GM12874 (cell line): ENCODE results near the gene RSU1.

Experiments
- TF ChIP-seq, protein P1 (sequence below): IDR thresholded peaks from 2 replicates; pipeline ENCODE4 v1.5.1; 2011; ENCODE audit warnings: low read depth, mild to moderate bottlenecking, control low read depth, low read length, moderate library complexity; ENCODE audit not compliant: insufficient read depth

The RSU1 gene

DNA sequence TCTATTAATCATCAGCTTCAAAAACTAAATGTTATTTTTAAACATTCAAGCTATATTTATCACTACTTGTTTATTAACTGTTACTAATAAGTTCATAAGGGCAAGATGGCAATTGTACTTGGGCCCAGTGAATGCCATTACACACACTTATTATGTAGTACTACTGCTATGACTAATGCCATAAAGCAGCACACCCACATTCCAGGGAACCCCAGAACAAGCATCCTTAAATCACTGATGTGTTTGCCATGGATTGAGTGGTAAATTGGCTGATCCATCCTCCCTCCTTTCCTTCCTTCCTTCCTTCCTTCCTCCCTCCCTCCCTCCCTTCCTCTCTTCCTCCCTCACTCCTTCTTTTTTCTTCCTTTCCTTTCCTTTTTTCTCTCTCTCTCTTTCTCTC is 37.4 kb upstream of the RSU1 start:
- TF ChIP-seq, protein P1, sequence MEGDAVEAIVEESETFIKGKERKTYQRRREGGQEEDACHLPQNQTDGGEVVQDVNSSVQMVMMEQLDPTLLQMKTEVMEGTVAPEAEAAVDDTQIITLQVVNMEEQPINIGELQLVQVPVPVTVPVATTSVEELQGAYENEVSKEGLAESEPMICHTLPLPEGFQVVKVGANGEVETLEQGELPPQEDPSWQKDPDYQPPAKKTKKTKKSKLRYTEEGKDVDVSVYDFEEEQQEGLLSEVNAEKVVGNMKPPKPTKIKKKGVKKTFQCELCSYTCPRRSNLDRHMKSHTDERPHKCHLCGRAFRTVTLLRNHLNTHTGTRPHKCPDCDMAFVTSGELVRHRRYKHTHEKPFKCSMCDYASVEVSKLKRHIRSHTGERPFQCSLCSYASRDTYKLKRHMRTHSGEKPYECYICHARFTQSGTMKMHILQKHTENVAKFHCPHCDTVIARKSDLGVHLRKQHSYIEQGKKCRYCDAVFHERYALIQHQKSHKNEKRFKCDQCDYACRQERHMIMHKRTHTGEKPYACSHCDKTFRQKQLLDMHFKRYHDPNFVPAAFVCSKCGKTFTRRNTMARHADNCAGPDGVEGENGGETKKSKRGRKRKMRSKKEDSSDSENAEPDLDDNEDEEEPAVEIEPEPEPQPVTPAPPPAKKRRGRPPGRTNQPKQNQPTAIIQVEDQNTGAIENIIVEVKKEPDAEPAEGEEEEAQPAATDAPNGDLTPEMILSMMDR: no peak

DNA sequence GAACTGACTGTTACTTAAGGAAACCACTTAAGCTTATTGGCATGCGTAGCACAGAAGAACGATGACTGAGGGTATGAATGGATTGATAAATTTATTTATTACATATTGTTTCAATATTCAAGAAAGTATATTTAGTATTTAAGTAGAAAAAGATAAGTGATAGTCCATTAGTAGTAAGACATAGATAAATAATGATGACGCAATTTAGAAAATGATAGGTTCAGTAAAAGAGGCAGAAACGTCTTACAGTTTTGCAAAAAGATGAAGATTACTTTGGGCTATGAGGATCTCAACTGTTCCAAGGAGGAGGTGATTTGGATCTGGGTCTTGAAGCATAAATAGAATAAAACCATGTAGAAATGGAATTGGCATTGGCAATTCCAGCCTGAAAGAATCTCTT is 36.6 kb upstream of the RSU1 start:
- TF ChIP-seq, protein P1: no peak

DNA sequence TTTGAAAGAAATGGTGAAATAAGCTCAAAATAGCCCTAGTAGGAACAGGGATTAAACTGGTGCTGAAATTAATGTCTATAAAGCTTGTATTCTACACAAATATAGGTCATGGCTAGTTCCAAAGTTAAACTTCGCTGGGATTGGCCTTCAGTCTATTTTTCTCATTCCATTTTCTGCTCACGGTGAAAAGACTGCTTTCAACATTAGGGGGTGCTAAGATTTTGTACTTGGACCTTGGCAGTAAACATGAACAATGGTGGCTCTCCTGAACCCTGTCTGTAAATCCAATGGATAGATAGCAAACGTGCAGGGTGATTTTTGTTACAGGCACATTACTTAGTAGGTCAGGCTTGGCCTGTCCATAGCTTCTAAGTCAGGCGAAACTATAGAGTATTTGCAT is 36.0 kb upstream of the RSU1 start:
- TF ChIP-seq, protein P1: no peak; the same call in 1 of the 2 replicates

DNA sequence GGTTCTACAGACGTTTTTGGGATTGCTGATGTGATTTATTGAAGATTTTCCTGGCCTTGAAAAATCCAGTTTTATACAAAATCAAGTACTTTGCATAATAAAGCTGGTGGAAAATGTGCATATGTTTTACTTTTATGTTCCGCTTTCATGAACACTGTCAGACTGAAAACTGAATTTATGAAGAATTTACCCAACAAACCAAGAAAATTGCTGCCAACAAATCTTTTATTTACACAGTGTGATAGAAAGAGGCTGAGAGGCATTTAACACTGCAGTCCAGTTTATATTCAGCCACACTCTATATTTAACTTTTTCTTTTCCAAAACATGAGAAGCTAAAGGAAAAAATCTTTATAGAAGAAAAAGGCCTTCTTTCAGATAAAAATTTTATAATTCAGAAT is 35.4 kb upstream of the RSU1 start:
- TF ChIP-seq, protein P1: no peak

DNA sequence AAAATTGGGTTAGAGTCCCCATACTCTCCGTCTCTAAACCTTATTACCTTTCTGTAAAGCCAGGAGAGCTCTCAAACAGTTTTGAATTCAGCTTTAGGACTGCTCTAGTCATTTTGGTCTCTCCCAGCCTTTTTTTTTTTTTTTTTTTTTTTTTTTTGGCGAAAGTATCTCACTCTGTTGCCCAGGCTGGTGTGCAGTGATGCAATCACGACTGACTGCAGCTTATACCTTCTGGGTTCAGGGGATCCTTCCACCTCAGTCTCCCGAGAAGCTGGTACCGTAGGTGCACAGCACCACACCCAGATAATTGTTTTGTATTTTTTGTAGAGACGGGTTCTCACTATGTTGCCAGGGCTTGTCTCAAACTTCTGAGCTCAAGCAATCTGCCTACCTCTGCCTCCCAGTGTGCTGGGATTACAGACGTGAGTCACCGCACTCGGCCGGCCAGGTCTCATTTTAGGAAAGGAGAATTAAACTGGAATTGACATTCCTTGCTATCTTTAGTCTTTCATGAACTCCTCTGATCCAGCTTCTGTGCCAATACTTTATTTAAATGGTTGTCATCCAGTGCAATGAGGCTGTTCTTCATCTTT is 31.4 kb upstream of the RSU1 start:
- TF ChIP-seq, protein P1: no peak

DNA sequence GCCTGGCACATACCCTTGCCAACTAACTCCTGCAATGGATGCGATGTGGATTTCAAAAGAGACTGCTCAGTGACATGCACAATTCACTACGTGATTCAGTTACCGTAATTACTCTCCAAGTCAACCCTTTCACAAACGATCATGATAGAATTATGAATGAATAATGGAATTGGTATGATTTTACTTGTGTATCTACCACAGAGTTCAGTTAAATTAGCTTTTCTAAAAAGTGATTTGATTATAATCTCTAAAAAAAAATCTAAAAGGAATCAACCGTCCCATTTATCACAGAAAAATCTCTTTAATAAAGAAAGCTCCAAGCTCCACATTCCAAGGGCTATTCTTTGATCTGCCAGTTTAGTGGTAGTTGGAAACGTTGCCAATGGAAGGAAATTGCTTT is 30.4 kb upstream of the RSU1 start:
- TF ChIP-seq, protein P1: no peak

DNA sequence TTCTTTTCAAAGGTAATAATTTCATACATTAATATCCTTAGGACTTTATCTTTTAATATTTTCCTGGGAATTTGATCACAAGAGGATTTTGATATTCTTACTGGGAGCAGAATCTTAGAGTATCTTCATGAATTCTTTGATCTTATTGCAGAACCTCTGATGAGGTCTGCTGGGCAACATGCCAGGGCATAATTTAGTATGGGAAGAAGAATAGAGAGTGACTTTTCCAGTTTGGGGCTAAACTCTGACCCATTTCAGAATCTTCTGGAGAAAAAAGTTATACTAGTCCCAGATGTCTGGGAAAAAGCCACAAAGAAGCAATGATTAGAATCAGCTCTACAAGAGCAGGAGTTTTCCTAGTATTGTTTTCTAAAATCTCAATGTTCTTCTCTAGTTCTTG is 28.0 kb upstream of the RSU1 start:
- TF ChIP-seq, protein P1: no peak

DNA sequence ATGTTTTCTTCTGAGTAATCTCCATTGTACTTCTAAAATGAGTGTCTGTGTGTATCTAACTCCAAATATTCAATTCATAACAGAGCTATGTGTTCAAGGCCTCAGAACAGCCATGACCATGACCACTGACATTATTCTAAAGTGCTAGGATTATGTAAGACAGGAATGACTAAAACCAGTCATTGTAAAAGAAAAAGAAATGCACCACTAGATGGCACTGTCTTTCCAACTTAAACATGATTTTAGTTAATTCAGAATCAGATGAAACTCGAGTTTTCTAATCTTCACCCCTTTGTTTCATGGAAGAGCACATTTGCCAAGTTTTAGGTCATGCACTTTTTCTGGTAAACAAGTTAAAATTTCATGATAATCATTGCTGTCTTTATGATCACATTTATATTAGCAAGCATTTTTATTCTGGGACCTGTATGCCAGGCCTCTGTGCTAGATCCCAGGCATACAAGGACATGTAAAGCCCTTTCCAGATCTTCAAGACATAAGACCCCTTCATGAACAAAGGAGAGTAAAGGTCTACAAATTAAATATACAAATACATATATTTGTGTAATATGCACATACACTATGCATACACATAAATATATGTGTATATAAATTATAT is 26.1 kb upstream of the RSU1 start:
- TF ChIP-seq, protein P1: no peak
